ENCODE data around the gene EPHB1.

- TF ChIP-seq POLR2AphosphoS5 (IDR thresholded peaks at IDR 0.05; ENCODE audit: low read depth, low read length) (no peak), SIN3A (IDR thresholded peaks at IDR 0.05; ENCODE audit: borderline replicate concordance, insufficient read depth, low read length) (no peak)
Measured at GRCh38 chr3:134931045-134931785, 136.2 kb downstream of the EPHB1 start.

All from PFSK-1 (cell line).